ENCODE results near the gene JAKMIP1.

The JAKMIP1 gene

GRCh38 chr4:6175426-6175825 is 24.9 kb downstream of the JAKMIP1 start:
- Histone ChIP-seq H3K4me3 (no peak overlapping the region), H3K36me3 (peaks cover 0 to 4% (median 0%) of the 10 kb centered on the region in 11 experiments; a peak in 3 of 22 replicates), H3K4me1 (peaks cover 13 to 52% (median 35%) of the 10 kb centered on the region in 10 experiments; a peak in 19 of 20 replicates), H3K27me3 (no peaks in the 10 kb centered on the region), H3K9ac (no peak overlapping the region), H3K4me2 (no peak overlapping the region), H3K27ac (no peak overlapping the region), H3K9me3 (replicated peaks in 1 of 11) (peaks cover 33 to 59% (median 41%) of the 10 kb centered on the region in 11 experiments), H4K20me1 (no peaks in the 10 kb centered on the region)
- TF ChIP-seq Cebpa-rat (IDR thresholded peaks at IDR 0.05): no peak

- no peak overlapping the region for H3K4me3 ChIP-seq
- H4K20me1 ChIP-seq: no peaks in the 10 kb centered on the region
- peaks cover 11 to 26% (median 21%) of the 10 kb centered on the region in 10 experiments; a peak in 19 of 20 replicates for H3K4me1 ChIP-seq
- H3K27ac ChIP-seq: no peak overlapping the region
- peaks cover 8 to 35% (median 16%) of the 10 kb centered on the region in 11 experiments for H3K9me3 ChIP-seq (replicated peaks in 1 of 11)
- H3K9ac ChIP-seq: no peak overlapping the region
- no peak for TF ChIP-seq Cebpa-rat (IDR thresholded peaks at IDR 0.05)
- H3K36me3 ChIP-seq: peaks cover 0 to 4% (median 0%) of the 10 kb centered on the region in 11 experiments; a peak in 2 of 22 replicates
- H3K4me2 ChIP-seq: peak overlapping the region in 9 of 11 experiments; percentile 5 to 63 (median 42); a peak in 7 of 22 replicates
- H3K27me3 ChIP-seq: no peaks in the 10 kb centered on the region
These were observed 27.5 kb downstream of the JAKMIP1 start for GRCh38 chr4:6172927-6173200.

GRCh38 chr4:6172093-6172926 is 28.0 kb downstream of the JAKMIP1 start:
- no peak overlapping the region for H3K27ac ChIP-seq
- peaks cover 2 to 29% (median 10%) of the 10 kb centered on the region in 11 experiments; a peak in 21 of 22 replicates for H3K9me3 ChIP-seq (replicated peaks in 1 of 11)
- peaks cover 0 to under 1% (median 0%) of the 10 kb centered on the region in 11 experiments; a peak in 1 of 22 replicates for H3K36me3 ChIP-seq
- no peaks in the 10 kb centered on the region for H4K20me1 ChIP-seq
- H3K27me3 ChIP-seq: no peaks in the 10 kb centered on the region
- peaks cover 7 to 21% (median 16%) of the 10 kb centered on the region in 10 experiments; a peak in 19 of 20 replicates for H3K4me1 ChIP-seq
- H3K4me3 ChIP-seq: no peak overlapping the region
- no peak for TF ChIP-seq Cebpa-rat (IDR thresholded peaks at IDR 0.05)
- H3K4me2 ChIP-seq: peak overlapping the region; percentile 29 to 63 (median 50); a peak in 21 of 22 replicates
- H3K9ac ChIP-seq: no peak overlapping the region; a peak in 1 of 22 replicates

- H3K9me3 ChIP-seq (replicated peaks in 1 of 11): peaks cover 11 to 35% (median 24%) of the 10 kb centered on the region in 11 experiments
- peaks cover 7 to 20% (median 16%) of the 10 kb centered on the region in 10 experiments; a peak in 19 of 20 replicates for H3K4me1 ChIP-seq
- no peak overlapping the region for H3K4me3 ChIP-seq
- H3K4me2 ChIP-seq: no peak overlapping the region
- TF ChIP-seq Cebpa-rat (IDR thresholded peaks at IDR 0.05): no peak
- no peak overlapping the region for H3K9ac ChIP-seq
- H3K36me3 ChIP-seq: peaks cover 0 to 8% (median 1%) of the 10 kb centered on the region in 11 experiments; a peak in 6 of 22 replicates
- no peak overlapping the region for H3K27ac ChIP-seq
- H3K27me3 ChIP-seq: no peaks in the 10 kb centered on the region
- no peaks in the 10 kb centered on the region for H4K20me1 ChIP-seq
These were observed 31.1 kb downstream of the JAKMIP1 start for GRCh38 chr4:6169239-6169638.

GRCh38 chr4:6165766-6166165 is 34.6 kb downstream of the JAKMIP1 start:
- no peaks in the 10 kb centered on the region for H3K27me3 ChIP-seq
- H3K36me3 ChIP-seq: peaks cover 0 to 19% (median 8%) of the 10 kb centered on the region in 11 experiments; a peak in 5 of 22 replicates
- H3K4me2 ChIP-seq: no peak overlapping the region
- no peaks in the 10 kb centered on the region for H4K20me1 ChIP-seq
- H3K9me3 ChIP-seq (replicated peaks in 1 of 11): peaks cover 29 to 50% (median 41%) of the 10 kb centered on the region in 11 experiments
- no peak overlapping the region for H3K4me3 ChIP-seq
- H3K4me1 ChIP-seq: no peaks in the 10 kb centered on the region
- H3K27ac ChIP-seq: no peak overlapping the region
- H3K9ac ChIP-seq: no peak overlapping the region
- no peak for TF ChIP-seq Cebpa-rat (IDR thresholded peaks at IDR 0.05)

GRCh38 chr4:6162885-6163284 is 37.5 kb downstream of the JAKMIP1 start:
- H3K9me3 ChIP-seq (replicated peaks in 1 of 11): peaks cover 29 to 46% (median 41%) of the 10 kb centered on the region in 11 experiments
- no peaks in the 10 kb centered on the region for H4K20me1 ChIP-seq
- H3K27me3 ChIP-seq: no peaks in the 10 kb centered on the region
- no peak for TF ChIP-seq Cebpa-rat (IDR thresholded peaks at IDR 0.05)
- H3K27ac ChIP-seq: no peak overlapping the region
- H3K4me2 ChIP-seq: no peak overlapping the region
- H3K4me1 ChIP-seq: peaks cover 0 to 1% (median 0%) of the 10 kb centered on the region in 10 experiments; a peak in 2 of 20 replicates
- H3K36me3 ChIP-seq: peaks cover 0 to 19% (median 8%) of the 10 kb centered on the region in 11 experiments; a peak in 5 of 22 replicates
- H3K9ac ChIP-seq: no peak overlapping the region
- H3K4me3 ChIP-seq: no peak overlapping the region

- no peaks in the 10 kb centered on the region for H4K20me1 ChIP-seq
- no peaks in the 10 kb centered on the region for H3K27me3 ChIP-seq
- no peak overlapping the region for H3K27ac ChIP-seq
- no peak overlapping the region for H3K4me2 ChIP-seq
- no peak overlapping the region for H3K9ac ChIP-seq
- H3K9me3 ChIP-seq (replicated peaks in 1 of 11): peaks cover 29 to 46% (median 41%) of the 10 kb centered on the region in 11 experiments
- no peak overlapping the region for H3K4me3 ChIP-seq
- peaks cover 0 to 19% (median 8%) of the 10 kb centered on the region in 11 experiments; a peak in 5 of 22 replicates for H3K36me3 ChIP-seq
- H3K4me1 ChIP-seq: peaks cover 0 to 7% (median 0%) of the 10 kb centered on the region in 10 experiments; a peak in 2 of 20 replicates
- TF ChIP-seq Cebpa-rat (IDR thresholded peaks at IDR 0.05): no peak
These were observed 38.4 kb downstream of the JAKMIP1 start for GRCh38 chr4:6161921-6162464.

- Histone ChIP-seq H3K4me1 (peaks cover 0 to 7% (median 0%) of the 10 kb centered on the region in 10 experiments; a peak in 2 of 20 replicates), H3K27me3 (no peaks in the 10 kb centered on the region), H3K36me3 (peaks cover 0 to 19% (median 8%) of the 10 kb centered on the region in 11 experiments; a peak in 5 of 22 replicates), H3K27ac (no peak overlapping the region), H4K20me1 (no peaks in the 10 kb centered on the region), H3K9ac (no peak overlapping the region), H3K4me3 (no peak overlapping the region), H3K4me2 (no peak overlapping the region), H3K9me3 (replicated peaks in 1 of 11) (peaks cover 29 to 38% (median 35%) of the 10 kb centered on the region in 11 experiments)
- TF ChIP-seq Cebpa-rat (IDR thresholded peaks at IDR 0.05): no peak
These were observed 39.8 kb downstream of the JAKMIP1 start for GRCh38 chr4:6160536-6160935.

GRCh38 chr4:6157926-6158325 is 42.4 kb downstream of the JAKMIP1 start:
- 0 out of 22 replicates have a peak overlapping the region, but pooled peaks of 1 of the 11 experiments have one; percentile 3 for H3K4me2 ChIP-seq
- peaks cover 0 to 2% (median 0%) of the 10 kb centered on the region in 11 experiments; a peak in 1 of 22 replicates for H3K36me3 ChIP-seq
- no peak overlapping the region for H3K27ac ChIP-seq
- H3K4me3 ChIP-seq: no peak overlapping the region
- peaks cover 4 to 12% (median 9%) of the 10 kb centered on the region in 11 experiments; a peak in 21 of 22 replicates for H3K9me3 ChIP-seq (replicated peaks in 1 of 11)
- TF ChIP-seq Cebpa-rat (IDR thresholded peaks at IDR 0.05): no peak
- H3K4me1 ChIP-seq: peaks cover 0 to 17% (median 7%) of the 10 kb centered on the region in 10 experiments; a peak in 10 of 20 replicates
- no peaks in the 10 kb centered on the region for H4K20me1 ChIP-seq
- H3K27me3 ChIP-seq: no peaks in the 10 kb centered on the region
- no peak overlapping the region for H3K9ac ChIP-seq
